Ecto neural progenitor cell (in vitro differentiated cells): ENCODE measurements around the gene BCAS3.
"Not testable (repeated sequence)": the region's sequence is repeated elsewhere in the genome, so short reads cannot be mapped to it uniquely, and the experiment has no call there.

Experiments
- DNase-seq: peaks from one replicate; pipeline ENCODE4 v3.0.0-alpha.2; 2018; ENCODE audit warnings: low spot score

The BCAS3 gene

DNA sequence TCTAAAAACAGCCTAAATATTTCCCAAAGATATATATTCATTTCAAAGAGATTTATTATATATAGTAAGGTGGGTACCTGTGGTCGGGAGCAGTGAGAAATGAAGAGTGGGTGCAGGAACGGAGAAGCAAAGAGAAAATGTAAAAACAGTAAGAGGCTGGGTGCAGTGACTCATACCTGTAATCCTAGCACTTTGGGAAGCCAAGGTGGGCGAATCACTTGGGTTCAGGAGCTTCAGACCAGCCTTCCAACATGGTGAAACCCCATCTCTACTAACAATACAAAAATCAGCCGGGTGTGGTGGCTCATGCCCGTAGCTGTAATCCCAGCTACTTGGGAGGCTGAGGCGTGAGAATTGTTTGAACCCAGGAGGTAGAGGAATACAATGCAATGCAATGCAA lies 257.1 kb downstream of the BCAS3 start:
- DNase-seq: no peak

DNA sequence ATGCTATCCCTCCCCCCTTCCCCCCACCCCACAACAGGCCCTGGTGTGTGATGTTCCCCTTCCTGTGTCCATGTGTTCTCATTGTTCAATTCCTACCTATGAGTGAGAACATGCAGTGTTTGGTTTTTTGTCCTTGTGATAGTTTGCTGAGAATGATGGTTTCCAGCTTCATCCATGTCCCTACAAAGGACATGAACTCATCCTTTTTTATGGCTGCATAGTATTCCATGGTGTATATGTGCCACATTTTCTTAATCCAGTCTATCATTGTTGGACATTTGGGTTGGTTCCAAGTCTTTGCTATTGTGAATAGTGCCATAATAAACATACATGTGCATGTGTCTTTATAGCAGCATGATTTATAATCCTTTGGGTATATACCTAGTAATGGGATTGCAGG lies 258.3 kb downstream of the BCAS3 start:
- not testable (repeated sequence) for DNase-seq

DNA sequence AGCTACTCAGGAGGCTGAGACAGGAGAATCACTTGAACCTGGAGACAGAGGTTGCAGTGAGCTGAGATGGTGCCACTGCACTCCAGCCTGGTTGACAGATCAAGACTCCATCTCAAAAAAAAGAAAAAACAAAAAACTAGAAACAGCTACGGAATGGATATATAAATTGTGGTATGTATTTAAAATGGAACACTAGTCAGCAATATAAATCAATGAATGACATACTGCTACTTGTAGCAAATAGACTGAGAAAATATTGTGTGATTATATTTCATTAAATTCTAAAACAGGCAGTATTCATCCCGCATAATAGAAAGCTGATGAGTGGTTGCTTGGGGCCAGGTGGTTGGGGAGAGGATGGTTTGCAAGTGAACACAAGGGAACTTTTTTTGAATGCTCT lies 261.7 kb downstream of the BCAS3 start:
- no peak for DNase-seq

DNA sequence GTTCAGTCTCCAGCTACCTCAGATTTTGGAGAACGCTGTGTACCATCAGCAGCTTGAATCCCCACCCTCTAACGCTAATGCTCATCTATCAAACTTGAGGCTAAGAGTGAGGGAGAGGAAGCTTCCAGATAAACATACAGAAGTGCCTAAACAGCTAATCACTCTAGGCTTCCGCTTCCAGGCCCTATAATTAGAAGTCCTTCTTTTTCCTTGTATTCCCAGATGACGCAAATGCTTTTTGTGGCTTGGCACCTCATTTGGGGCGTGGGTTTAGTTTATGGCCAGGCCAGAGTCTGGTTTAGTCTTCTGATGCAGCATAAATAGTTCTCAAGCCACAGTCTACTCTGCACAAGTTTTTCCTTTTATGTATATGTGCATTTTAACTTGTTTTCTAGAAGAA lies 263.4 kb downstream of the BCAS3 start:
- no peak for DNase-seq

DNA sequence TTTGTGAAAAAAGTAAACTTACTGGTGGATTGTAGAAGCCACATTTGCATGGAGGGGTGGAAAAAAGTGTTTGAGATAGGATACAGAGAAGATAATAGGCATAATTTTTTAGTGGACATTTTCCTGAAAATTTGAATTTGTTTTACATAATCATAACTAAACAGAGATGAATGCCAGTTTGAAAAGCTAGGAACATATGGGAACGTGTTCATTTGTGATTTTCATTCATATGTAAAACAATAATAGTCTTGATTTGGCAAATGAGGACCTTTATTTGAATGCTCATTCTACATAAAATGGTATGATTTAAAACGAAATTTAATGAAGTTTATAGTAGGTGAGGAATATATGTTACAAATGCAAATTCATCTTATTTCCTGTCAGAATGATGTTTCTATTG lies 263.9 kb downstream of the BCAS3 start:
- no peak for DNase-seq

DNA sequence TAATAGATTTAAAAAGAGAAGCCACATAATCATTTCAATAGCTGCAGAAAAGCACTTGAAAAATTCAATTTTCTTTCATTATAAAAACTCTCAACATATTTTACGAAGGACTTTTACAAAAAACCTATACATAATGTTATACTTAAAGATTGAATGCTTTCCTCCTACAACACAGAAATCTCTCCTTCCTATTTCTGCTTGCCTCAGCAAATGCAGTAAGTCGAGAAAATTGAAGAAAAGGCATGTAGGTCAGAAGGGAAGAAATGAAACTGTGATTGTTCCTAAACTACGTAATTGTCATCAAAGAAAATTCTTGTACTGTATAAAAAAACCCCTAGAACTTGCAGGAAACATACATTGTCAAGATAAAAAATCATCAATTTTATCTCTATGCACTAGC lies 267.1 kb downstream of the BCAS3 start:
- DNase-seq: no peak

DNA sequence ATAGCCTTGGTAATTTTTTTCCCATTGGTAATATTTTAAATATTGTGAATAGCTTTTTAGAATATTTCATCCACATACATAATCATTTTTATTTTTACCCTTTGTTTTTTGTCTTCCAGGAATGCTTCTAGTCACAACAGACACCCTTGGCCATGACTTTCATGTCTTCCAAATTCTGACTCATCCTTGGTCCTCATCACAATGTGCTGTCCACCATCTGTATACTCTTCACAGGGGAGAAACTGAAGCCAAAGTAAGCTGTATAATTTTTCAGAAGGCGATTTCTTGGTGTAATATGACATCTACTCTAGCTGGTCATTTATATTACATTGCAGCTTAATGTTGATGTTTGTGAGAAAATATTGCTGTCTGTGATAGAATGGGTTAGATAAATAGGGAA lies 269.4 kb downstream of the BCAS3 start:
- no peak for DNase-seq

DNA sequence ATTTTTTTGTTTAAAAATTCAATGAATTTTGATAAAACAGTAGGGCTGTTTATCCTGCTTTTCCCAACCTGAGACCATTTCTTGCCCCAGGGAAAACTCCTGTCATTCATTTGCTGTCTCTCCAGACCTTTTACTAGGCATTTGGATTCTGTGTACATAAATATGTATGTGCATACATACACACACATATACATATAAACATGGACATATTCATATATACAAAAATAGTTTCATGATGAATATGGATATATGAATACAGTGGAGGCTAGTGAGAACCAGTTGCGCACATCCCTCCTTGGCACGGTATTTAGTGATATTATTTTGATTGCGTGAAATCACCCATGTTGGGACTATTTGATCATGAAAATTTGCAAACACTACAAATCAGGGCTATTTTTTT lies 269.9 kb downstream of the BCAS3 start:
- no peak for DNase-seq

DNA sequence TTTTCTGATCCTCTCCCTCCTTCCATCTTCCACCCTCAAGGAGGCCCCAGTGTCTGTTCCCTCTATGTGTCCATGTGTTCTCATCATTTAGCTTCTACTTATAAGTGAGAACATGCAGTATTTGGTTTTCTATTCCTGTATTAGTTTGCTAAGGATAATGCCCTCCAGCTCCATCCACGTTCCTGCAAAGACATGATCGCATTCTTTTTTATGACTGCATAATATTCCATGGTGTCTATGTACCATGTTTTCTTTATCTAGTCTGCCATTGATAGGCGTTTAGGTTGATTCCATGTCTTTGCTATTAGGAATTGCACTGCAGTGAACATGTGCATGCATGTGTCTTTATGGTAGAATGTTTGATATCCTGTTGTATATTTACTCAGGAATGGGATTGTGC lies 275.1 kb downstream of the BCAS3 start:
- no peak for DNase-seq

DNA sequence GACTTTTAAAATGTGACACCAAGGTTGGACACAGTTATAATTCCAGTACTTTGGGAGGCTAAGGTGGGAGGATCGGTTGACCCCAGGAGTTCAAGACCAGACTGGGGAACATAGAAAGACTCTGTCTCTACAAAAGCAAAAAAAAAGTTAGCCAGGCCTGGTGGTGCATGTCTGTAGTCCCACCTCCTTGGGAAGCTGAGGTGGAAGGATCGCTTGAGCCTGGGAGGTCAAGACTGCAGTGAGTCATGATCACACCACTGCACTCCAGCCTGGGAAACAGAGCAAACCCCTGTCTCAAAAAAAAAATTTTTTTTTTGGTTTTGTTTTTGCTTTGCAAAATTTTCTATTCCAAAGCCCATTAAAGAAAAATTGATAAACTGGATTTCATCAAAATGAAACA lies 281.4 kb downstream of the BCAS3 start:
- no peak for DNase-seq

DNA sequence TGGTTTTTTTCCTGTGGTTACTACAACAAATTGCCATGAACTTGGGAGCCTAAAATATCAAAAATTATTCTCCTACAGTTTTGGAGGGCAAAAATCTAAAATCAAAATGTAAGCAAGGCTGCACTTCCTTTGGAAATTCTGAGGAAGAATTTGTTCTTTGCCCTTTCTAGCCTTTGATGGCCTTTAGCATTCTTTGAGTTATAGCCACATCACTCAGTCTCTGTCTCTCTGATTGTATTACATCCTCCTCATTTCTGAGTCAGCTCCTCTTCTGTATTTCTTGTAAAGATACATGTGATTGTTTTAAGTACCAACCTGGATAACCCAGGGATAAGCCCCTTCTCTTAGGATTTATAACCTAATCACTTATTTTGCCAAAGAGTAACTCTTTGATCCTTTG lies 282.0 kb downstream of the BCAS3 start:
- DNase-seq: no peak

DNA sequence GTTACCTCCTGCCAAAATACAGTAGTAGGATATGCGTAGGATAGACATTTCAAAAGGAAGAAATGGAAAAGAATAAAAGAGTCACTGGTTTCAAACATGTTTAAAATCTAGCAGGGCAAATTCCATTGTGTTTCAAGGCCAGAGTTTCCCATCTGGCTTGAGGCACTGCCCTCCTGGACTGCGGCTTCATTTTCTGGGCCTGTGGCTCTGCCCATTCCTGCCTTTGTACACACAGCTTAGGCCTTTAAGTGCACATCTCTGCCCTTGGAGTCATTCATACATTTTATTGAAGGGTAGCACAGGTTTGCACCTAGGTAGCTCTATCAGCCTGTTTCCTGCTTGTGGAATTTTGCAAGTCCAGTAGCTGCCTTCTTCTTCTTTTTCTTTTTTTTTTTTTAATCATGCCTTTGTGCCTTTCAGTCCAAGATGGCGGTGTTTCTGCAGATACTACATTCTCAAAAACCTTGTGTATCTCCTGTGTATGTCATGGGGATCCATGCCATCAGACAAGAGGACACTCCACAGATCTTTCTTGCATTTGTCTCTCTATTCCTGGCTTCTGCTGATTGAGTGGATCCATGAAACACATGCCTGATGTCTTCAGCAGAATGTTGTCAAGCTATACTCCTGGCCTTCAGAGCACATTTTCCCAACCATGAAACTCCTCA lies 282.9 kb downstream of the BCAS3 start:
- no peak for DNase-seq

DNA sequence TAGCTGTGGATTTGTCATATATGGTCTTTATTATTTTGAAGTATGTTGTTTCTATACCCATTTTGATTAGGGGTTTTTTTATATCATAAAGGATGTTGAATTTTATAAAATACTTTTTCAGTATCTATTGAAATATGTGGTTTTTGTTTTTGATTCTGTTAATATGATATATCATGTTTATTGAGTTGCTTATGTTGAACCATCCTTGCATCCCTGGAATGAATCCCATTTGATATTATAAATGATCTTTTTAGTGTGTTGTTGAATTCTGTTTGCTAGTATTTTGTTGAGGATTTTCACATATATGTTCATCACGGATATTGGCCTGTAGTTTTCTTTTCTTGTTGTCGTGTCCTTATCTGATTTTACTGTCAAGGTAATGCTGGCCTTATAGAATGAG lies 286.5 kb downstream of the BCAS3 start:
- DNase-seq: no peak

DNA sequence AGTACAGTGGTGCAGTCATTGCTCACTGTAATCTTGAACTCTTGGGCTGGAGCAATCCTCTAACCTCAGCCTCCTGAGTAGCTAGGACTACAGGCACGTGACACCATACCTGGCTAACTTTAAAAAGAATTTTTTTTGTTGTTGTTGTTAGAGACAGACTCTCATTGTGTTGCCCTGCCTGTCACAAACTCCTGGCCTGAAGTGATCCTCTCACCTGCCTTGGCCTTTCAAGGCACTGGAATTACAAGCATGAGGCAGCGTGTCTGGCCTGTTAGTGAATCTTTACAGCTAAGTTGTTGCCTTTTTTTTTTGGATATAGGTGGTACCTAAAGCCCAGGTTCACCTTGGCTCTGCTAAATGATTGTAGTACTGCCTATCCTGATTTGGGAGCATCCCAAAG lies 290.6 kb downstream of the BCAS3 start:
- DNase-seq: no peak

DNA sequence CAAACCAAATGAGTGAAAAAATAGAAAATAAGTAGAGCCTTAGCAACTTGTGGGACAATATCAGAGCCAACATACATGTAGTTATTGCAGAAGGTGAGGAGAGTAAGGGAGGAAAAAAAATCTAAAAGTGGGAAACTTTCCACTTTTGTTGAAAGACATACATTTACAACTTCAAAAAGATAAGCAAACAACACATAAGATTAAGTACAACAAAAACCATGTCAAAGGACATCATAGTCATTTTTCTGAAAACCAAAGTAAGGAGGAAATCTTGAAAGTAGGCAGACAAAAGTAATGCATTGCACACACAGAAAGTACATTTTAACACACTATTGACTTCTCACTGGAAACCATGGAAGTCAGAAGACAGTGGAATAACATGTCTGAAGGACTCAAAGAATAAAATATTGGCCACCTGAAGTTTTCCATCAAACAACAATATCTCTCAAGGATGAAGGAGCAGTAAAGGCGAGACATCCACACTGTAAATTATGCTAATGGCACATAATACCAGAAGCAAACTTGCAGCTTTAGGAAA lies 291.9 kb downstream of the BCAS3 start:
- DNase-seq: no peak

DNA sequence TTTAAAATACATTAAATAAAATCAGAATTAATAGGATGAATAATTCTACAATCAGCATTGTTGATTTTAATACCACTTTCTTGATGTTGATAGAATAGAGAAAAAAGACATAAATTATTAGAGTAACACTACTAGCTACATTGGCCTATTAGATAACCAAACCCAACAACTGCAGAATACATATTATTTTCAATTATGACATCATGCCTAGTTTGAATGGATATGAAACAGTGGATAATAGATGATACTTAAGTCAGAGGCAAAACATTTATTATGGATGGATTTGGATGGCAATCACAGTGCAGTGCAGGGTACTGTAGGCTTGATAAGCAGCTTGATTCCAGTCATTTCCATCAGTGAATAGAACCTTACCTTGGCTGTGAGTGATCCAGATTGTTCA lies 293.1 kb downstream of the BCAS3 start:
- no peak for DNase-seq

DNA sequence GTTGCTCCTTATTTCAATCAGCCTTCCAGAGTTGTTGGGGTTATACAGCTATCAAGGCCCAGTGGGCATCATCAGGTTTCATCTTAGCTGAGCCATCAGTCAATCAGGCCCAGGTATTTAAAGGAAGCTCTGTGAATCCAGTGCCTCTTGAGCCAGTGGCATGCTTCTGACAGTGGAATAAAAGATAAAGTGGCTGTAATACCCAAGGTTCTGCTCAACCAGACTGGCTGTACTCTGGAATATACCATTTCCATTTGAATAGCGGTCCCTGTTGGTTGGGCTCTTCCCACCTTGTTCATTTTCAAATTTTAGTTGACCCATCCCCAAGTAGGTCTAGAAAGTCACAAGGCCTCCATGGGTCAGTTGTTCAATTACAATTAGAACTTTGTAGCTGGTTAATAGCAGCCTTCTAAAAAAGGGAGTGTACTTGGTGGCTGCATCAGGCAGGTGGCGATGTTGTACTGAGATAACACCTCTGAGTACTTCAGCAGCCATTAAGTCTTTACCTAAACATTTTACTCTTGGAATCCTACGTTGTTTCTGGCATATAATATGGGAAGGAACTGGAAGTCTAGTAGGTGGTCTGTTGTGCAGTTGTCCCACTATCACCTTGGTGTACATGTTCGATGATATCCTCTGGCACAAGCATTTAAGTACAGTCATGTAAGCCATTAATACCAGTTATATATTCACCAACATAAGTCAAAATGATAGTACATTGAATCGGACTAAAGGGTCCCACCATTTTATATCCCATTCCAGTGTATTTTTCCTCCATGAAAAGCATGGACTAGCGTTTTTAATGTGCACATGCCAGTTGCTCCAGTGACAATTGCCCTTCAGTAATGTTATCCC lies 294.1 kb downstream of the BCAS3 start:
- peak; percentile 56 for DNase-seq

DNA sequence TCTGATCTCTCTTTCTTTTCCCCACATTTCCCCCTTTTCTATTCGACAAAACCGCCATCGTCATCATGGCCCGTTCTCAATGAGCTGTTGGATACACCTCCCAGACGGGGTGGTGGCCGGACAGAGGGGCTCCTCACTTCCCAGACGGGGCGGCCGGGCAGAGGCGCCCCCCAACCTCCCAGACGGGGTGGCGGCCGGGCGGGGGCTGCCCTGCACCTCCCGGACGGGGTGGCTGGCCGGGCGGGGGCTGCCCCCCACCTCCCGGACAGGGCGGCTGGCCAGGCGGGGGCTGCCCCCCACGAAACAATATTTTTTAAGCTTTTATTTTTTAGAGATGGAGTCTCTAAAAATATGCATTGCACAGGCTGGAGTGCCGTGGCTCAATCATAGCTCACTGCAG lies 299.2 kb downstream of the BCAS3 start:
- DNase-seq: not testable (repeated sequence)

DNA sequence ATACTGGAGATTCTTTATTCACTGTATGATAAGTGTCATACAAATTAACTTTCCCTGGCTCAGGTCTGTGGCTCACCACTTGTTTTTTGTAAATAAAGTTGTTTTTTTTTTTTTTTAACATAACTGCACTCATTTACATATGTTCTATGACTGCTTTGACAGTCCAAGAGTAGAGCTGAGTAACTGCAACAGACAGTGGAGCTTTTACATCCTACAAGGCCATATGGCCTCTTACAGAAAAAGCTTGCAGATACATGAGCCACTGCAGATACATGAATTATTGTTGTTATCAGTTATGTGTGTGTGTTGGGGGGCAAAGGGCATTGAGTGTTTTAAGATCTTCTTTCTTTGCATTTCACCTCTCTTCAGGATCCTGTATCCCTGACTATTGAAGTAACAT lies 311.7 kb downstream of the BCAS3 start:
- DNase-seq: no peak

DNA sequence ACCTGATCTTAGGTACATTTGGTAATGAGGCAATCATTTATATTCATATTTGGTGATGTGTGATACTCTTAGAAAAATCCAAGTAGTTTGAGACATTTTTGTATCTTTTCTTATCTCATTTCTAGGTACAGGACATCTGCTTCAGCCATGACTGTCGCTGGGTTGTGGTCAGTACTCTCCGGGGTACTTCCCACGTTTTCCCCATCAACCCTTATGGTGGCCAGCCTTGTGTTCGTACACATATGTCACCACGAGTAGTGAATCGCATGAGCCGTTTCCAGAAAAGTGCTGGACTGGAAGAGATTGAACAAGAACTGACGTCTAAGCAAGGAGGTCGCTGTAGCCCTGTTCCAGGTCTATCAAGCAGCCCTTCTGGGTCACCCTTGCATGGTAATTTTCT lies 312.2 kb downstream of the BCAS3 start:
- no peak for DNase-seq

DNA sequence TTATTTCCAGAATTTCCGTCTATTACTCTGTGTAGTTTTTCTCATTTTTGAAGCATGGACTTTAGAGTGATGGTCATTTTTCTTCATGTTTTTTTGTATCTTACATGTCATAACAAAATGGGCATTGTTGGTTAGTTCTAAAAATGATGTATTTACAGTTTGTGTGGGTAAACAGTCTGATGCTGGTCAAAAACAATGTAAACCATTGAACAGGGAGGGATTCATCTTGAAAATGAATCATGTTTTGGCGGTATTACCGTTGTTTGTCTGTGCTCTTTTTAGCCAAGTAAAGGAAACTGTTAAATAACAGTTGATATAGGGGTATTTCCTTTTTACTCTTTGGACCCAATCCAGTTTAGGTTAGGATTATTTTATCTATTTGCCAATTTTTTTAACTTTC lies 315.8 kb downstream of the BCAS3 start:
- DNase-seq: no peak

DNA sequence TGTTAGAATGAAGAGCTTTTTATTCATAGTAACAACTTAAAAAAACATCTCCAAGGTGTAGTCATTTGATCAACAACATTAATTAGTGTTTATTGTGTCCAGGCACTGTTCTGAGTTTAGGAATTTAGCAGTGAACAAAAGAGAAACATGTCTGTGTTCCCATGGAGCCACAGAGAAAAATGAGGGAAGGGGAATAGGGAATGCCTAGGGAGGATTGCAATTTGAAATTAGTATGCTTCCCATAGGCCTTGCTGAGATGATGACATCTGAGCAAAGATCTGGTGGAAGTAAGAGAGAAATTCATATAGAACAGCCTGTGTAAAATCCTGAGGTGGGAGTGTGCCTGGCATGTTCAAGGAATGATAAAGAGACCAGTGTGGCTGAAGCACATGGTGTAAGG lies 318.0 kb downstream of the BCAS3 start:
- no peak for DNase-seq

DNA sequence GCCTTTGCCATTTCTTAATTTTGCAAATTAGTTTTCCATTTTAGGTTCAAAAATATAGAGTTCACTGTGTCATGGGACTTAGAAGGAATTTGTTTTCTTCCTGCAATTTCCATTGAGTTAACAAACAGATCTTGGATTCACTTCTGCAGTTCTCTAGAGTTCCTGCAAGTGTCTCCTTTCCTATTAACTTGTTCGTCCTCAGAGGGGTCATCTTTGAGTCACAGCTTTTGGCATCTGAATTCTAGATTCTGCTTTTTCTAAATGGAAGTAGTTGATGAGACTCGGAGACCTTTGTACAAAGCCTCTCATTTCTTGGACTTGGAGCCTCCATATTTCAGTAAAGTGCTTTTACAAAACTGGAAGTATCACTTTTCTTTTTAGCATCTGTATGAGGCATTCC lies 323.3 kb downstream of the BCAS3 start:
- no peak for DNase-seq

DNA sequence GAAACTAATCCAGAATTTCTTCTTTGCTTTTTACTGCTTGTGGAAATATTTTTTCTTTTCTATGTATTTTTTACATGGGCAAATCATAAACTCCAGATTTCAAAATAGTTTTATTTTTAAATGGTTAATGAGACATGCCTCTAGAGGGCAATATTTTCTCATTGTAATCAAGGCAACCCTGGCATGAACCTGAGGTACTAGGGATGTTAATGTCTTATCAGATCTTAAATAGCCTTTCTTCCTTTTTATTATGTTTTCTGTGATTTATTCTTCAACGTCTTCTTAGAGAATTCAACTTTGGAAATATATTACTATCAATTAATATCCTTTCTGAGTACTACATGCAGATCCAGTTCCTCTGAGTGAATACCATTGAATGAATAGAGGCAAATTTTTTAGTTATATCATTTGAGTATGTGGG lies 324.7 kb downstream of the BCAS3 start:
- DNase-seq: no peak
